GM04503 (cell line): ENCODE results near the gene TNIP2.
"Not testable (repeated sequence)": the region's sequence is repeated elsewhere in the genome, so short reads cannot be mapped to it uniquely, and the experiment has no call there.

Experiments
- DNase-seq: peaks from one replicate; pipeline ENCODE4 v3.0.0-alpha.2; 2012; ENCODE audit warnings: low read depth

TNIP2 gene

GRCh38 chr4:2744576-2745270 is 11.4 kb downstream of the TNIP2 start:
- DNase-seq: no peak

GRCh38 chr4:2743518-2744445 is 12.4 kb downstream of the TNIP2 start:
- DNase-seq: no peak

GRCh38 chr4:2742823-2743517 is 13.2 kb downstream of the TNIP2 start:
- no peak for DNase-seq

GRCh38 chr4:2742081-2742822 is 13.9 kb downstream of the TNIP2 start:
- no peak for DNase-seq

GRCh38 chr4:2741626-2742025 is 14.5 kb downstream of the TNIP2 start:
- DNase-seq: no peak

- not testable (repeated sequence) for DNase-seq
Measured at GRCh38 chr4:2738296-2738695, 17.8 kb downstream of the TNIP2 start.

- DNase-seq: no peak
Measured at GRCh38 chr4:2735869-2736268, 20.3 kb downstream of the TNIP2 start.

GRCh38 chr4:2734612-2735011 is 21.5 kb downstream of the TNIP2 start:
- no peak for DNase-seq

- DNase-seq: no peak
Measured at GRCh38 chr4:2733844-2734574, 22.1 kb downstream of the TNIP2 start.

GRCh38 chr4:2733001-2733843 is 22.9 kb downstream of the TNIP2 start:
- no peak for DNase-seq

- no peak for DNase-seq
Measured at GRCh38 chr4:2732526-2732925, 23.6 kb downstream of the TNIP2 start.

GRCh38 chr4:2731907-2732317 is 24.2 kb downstream of the TNIP2 start:
- no peak for DNase-seq

GRCh38 chr4:2729533-2729875 is 26.6 kb downstream of the TNIP2 start:
- no peak for DNase-seq

- DNase-seq: no peak
Measured at GRCh38 chr4:2728806-2729532, 27.2 kb downstream of the TNIP2 start.

GRCh38 chr4:2728221-2728620 is 27.9 kb downstream of the TNIP2 start:
- no peak for DNase-seq

- DNase-seq: not testable (repeated sequence)
Measured at GRCh38 chr4:2726881-2727280, 29.3 kb downstream of the TNIP2 start.

- DNase-seq: no peak
Measured at GRCh38 chr4:2725380-2725779, 30.8 kb downstream of the TNIP2 start.

- DNase-seq: no peak
Measured at GRCh38 chr4:2723751-2724150, 32.4 kb downstream of the TNIP2 start.

- no peak for DNase-seq
Measured at GRCh38 chr4:2722033-2722432, 34.1 kb downstream of the TNIP2 start.

GRCh38 chr4:2721586-2721985 is 34.5 kb downstream of the TNIP2 start:
- no peak for DNase-seq
